Glutamatergic neuron (in vitro differentiated cells): ENCODE results near the gene PFDN2. TPM values are rescaled to one million over a fixed set of nuclear protein-coding genes. Genes with fewer than 3 reads are reported as not detected.

Experiments
- DNase-seq: peaks from one replicate; pipeline ENCODE4 v3.0.0; 2022
- H3K27ac Mint-ChIP-seq: one replicate; pipeline ENCODE4 v1.8.0; 2020; ENCODE audit warnings: mild to moderate bottlenecking, mixed read lengths, inconsistent platforms; ENCODE audit not compliant: unreplicated experiment
- H3K27me3 Mint-ChIP-seq: one replicate; pipeline ENCODE4 v1.8.0; 2020; ENCODE audit warnings: mild to moderate bottlenecking, moderate library complexity, mixed read lengths, inconsistent platforms; ENCODE audit not compliant: unreplicated experiment
- H3K36me3 Mint-ChIP-seq: one replicate; pipeline ENCODE4 v1.8.0; 2020; ENCODE audit warnings: mild to moderate bottlenecking, mixed read lengths, inconsistent platforms; ENCODE audit not compliant: unreplicated experiment
- H3K4me1 Mint-ChIP-seq: one replicate; pipeline ENCODE4 v1.8.0; 2020; ENCODE audit warnings: mild to moderate bottlenecking, low read depth, mixed read lengths, inconsistent platforms; ENCODE audit not compliant: unreplicated experiment
- H3K4me3 Mint-ChIP-seq: one replicate; pipeline ENCODE4 v1.8.0; 2020; ENCODE audit warnings: mild to moderate bottlenecking, mixed read lengths, inconsistent platforms; ENCODE audit not compliant: unreplicated experiment
- H3K9me3 Mint-ChIP-seq: one replicate; pipeline ENCODE4 v1.8.0; 2020; ENCODE audit warnings: mild to moderate bottlenecking, moderate library complexity, mixed read lengths, inconsistent platforms; ENCODE audit not compliant: unreplicated experiment
- CTCF ChIP-seq: fragments of 200-600 bp; sonication (generic); IDR thresholded peaks from one replicate; pipeline ENCODE4 v1.5.0; 2021; ENCODE audit not compliant: partially characterized antibody, unreplicated experiment
- long read RNA-seq: library from polyadenylated mRNA; unstranded; transcript quantifications from one replicate; pipeline ENCODE4 v2.0.0, GENCODE V29; 2020; ENCODE audit not compliant: unreplicated experiment
- total RNA-seq: library from RNA; stranded (reverse); fragmentation: NEBNext Ultra II Directional; extraction: Animal tissue kit (Norgen Biotek cat#: 25700); gene quantifications from one replicate; pipeline ENCODE4 v1.2.1, GENCODE V29; 2021; ENCODE audit not compliant: unreplicated experiment

PFDN2 gene, protein sequence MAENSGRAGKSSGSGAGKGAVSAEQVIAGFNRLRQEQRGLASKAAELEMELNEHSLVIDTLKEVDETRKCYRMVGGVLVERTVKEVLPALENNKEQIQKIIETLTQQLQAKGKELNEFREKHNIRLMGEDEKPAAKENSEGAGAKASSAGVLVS
- 83.7 TPM for total RNA-seq
- long read RNA-seq, transcript PFDN2-201 (4 exons, 677 nt): major isoform, 47 of 56 reads
- long read RNA-seq, partial matches to known transcripts: 0 of 56 reads
- long read RNA-seq, other reads (novel, unspliced or antisense): 5 of 56 reads

DNA sequence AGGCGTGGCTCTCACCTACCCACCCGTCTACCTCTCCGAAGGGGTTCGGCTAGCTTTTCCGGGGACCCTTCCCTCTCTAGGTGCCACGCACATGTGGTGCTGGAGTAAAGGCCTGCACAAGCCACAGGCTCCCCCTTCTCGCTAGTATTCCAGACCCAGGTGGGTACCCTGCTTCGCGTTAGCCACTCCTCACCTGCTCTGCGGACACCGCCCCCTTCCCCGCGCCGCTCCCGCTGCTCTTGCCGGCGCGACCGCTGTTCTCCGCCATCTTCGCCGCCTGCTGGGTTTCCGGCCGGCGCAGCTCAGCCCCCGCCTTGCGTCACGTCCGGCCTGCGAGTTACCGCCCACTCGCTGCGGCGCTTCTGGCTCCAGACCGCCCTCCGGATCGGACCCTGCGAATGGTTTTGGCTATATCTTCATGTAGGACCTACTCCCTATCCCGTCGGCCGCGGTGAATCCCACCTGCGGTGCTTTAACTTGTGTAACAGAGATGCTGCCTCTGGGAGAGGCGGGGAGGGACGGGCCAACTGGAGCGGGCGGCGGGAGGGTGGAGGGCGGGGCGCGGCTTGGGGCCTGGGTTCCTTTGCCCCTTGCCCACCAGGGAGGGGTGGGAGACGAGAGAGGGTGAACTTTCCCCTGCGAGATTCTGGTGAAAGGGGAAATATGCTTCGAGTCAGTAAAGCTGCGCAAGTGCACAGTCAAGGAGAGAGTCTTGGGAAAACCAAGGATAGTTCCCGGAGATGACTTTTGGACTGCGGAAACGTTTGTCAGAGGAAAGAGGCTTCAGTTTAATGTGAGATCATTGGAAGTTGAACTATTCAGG is at the start of gene PFDN2, which contains the start of gene NIT1:
Gene PFDN2 (minus strand): TSS at position 279 of the 823 bp plus-strand sequence. CDS start 11 bp downstream, at position 268.
Gene NIT1 (plus strand): TSS at position 347 of the 823 bp plus-strand sequence. CDS start 72 bp downstream, at position 419.
- Mint-ChIP-seq H3K27me3 (peaks cover 2% of the 10 kb centered on the region), H3K27ac (peak within 1 kb of the TSS; percentile 55), H3K4me1 (peaks cover 3% of the 10 kb centered on the region), H3K4me3 (peak within 1 kb of the TSS; percentile 92), H3K9me3 (no peaks in the 10 kb centered on the region), H3K36me3 (no peaks in the 10 kb centered on the region)
- peak; percentile 91 for DNase-seq
- TF ChIP-seq CTCF: no peak

DNA sequence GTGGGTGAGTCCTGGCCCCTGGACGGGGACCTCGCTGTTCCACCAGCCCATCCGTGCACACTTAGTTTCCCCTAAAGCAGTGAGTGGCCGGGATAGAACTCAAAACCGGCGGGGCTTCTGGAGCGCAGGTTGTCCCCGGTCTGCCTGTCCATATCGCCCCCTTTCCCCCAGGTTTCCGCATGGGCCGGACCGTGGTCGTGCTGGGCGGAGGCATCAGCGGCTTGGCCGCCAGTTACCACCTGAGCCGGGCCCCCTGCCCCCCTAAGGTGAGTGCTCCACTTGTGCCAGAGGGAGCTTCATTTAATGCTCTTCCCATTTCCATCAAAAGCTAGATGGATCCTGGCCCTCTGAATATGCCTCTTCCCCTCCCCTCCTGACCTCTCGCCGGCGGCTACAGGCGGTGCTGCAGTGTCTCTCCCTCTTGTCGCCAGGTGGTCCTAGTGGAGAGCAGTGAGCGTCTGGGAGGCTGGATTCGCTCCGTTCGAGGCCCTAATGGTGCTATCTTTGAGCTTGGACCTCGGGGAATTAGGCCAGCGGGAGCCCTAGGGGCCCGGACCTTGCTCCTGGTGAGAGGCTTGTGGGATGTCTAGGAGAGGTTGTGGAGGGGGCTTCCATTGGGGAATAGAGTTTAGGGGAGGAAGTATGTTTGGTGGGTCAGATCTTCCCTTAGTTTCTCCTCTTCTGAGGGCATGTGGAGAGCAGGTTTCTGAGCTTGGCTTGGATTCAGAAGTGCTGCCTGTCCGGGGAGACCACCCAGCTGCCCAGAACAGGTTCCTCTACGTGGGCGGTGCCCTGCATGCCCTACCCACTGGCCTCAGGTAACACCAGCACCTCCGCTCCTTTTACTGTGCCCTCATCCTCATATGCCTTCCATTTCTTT is 49.1 kb upstream of the PFDN2 start:
- H3K4me1 Mint-ChIP-seq: peaks cover 10% of the 10 kb centered on the region
- peak overlapping the region; percentile 94 for H3K27ac Mint-ChIP-seq
- H3K27me3 Mint-ChIP-seq: peaks cover 10% of the 10 kb centered on the region
- no peaks in the 10 kb centered on the region for H3K36me3 Mint-ChIP-seq
- H3K9me3 Mint-ChIP-seq: peaks cover 8% of the 10 kb centered on the region
- peak; percentile 58 for DNase-seq
- peak overlapping the region; percentile 90 for H3K4me3 Mint-ChIP-seq
- no peak for TF ChIP-seq CTCF

DNA sequence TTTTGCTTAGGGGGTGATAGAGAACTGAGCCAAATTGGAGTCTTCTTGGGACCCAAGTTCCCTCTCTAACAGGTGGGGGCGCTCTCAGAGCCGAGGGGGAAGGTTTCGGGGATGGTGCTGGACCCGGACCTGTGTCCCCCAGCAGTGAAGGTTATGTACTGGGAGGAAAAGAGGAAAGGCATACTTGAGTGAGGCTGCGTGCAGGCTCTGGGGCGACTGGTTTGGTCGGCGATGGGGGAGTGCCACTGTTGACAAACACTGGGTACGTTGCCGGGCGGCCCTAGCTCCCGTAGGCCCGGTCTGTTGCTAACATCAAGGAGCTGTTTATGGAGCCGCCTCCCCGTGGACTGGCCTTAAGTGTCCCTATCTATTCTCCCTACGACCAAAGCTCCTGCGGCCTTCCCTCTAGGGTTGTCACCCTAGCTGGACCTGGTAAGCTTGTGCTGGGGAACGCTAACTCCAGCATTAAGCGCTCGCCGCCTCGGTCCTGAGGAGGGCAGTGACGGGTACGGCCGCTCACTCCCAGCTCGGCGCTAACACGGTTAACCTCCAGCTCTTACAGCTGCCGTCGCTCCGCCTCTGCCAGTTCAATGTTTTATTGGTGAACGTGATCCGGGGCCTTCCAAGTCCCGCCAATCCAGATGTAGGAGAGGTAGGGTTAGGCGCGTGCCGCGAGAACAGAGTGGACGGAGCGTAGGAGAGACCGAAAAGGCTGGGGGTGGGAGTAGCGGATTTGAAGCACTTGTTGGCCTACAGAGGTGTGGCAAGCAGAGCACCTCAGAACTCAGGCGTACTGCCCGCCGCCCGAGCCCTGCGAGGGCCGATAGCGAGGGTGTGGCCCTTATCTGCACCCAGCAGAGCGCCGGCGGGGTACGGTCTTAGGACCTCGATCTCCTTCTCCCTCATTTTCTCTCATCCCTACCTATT is 48.2 kb upstream of the PFDN2 start, which contains the start of gene PPOX:
Gene PPOX (plus strand): TSS at position 685 of the 927 bp plus-strand sequence. CDS start 422 bp downstream, outside the sequence.
- DNase-seq: peak; percentile 92
- TF ChIP-seq CTCF: peak; percentile 43
- Mint-ChIP-seq H3K27me3 (peaks cover 10% of the 10 kb centered on the region), H3K4me3 (peak within 1 kb of the TSS; percentile 90), H3K9me3 (peaks cover 8% of the 10 kb centered on the region), H3K36me3 (no peaks in the 10 kb centered on the region), H3K27ac (peak within 1 kb of the TSS; percentile 94), H3K4me1 (peaks cover 13% of the 10 kb centered on the region)

DNA sequence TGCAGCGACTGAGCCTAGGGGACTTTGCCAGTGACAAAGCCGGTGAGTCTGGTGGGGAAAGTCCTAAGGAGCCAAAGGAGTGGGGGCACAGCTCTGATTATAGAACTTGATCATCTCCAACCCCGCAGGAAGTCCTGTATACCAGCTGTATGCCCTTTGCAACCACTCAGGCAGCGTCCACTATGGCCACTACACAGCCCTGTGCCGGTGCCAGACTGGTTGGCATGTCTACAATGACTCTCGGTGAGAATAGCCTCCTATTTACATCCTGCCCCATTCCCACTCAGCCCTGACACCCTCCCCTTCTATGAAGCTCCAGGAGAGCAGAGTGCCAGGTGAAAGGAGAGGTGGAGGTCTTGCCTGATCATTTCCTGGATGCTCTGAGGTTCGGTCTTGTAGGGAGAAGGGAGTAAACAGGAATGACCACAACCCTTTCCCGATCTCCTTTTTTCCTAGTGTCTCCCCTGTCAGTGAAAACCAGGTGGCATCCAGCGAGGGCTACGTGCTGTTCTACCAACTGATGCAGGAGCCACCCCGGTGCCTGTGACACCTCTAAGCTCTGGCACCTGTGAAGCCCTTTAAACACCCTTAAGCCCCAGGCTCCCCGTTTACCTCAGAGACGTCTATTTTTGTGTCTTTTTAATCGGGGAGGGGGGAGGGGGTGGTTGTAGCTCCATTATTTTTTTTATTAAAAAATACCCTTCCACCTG is 47.2 kb upstream of the PFDN2 start:
- no peak for DNase-seq
- H3K4me3 Mint-ChIP-seq: peak overlapping the region; percentile 90
- H3K36me3 Mint-ChIP-seq: no peaks in the 10 kb centered on the region
- TF ChIP-seq CTCF: no peak
- H3K9me3 Mint-ChIP-seq: peaks cover 11% of the 10 kb centered on the region
- H3K4me1 Mint-ChIP-seq: peaks cover 13% of the 10 kb centered on the region
- peak overlapping the region; percentile 35 for H3K27ac Mint-ChIP-seq
- H3K27me3 Mint-ChIP-seq: peaks cover 10% of the 10 kb centered on the region
